ENCODE measurements around the gene SLC27A1. TPM values are rescaled to one million over a fixed set of nuclear protein-coding genes. Genes with fewer than 3 reads are reported as not detected.
"Not testable (repeated sequence)": the region's sequence is repeated elsewhere in the genome, so short reads cannot be mapped to it uniquely, and the experiment has no call there.

Gene SLC27A1
- total and polyA plus RNA-seq, 2 donors: 14.8 to 21.1 TPM

GRCh38 chr19:17486545-17487240 is 16.4 kb downstream of the SLC27A1 start:
- H3K36me3 ChIP-seq (ENCODE audit: insufficient read depth): no peaks in the 10 kb centered on the region
- H3K4me1 ChIP-seq (ENCODE audit: insufficient read depth): peaks cover 2% of the 10 kb centered on the region
- H3K27ac ChIP-seq (ENCODE audit: low read depth): no peak overlapping the region
- 95% methylated on average over 58 of the region's 58 CpGs for WGBS
- no peak for DNase-seq (ENCODE audit: extremely low spot score)
- H3K4me3 ChIP-seq (ENCODE audit: low read depth, low read length): no peak overlapping the region

GRCh38 chr19:17487284-17488121 is 17.2 kb downstream of the SLC27A1 start:
- H3K4me3 ChIP-seq (ENCODE audit: low read depth, low read length): no peak overlapping the region
- H3K4me1 ChIP-seq (ENCODE audit: insufficient read depth): peaks cover 2% of the 10 kb centered on the region
- H3K27ac ChIP-seq (ENCODE audit: low read depth): no peak overlapping the region
- no peak for DNase-seq (ENCODE audit: extremely low spot score)
- 74% methylated on average over 18 of the region's 18 CpGs for WGBS
- H3K36me3 ChIP-seq (ENCODE audit: insufficient read depth): no peaks in the 10 kb centered on the region

- Histone ChIP-seq H3K36me3 (ENCODE audit: insufficient read depth) (no peaks in the 10 kb centered on the region), H3K4me1 (ENCODE audit: insufficient read depth) (peaks cover 2% of the 10 kb centered on the region), H3K4me3 (ENCODE audit: low read depth, low read length) (no peak overlapping the region), H3K27ac (ENCODE audit: low read depth) (no peak overlapping the region)
- WGBS: 41% methylated on average over 31 of the region's 31 CpGs
- DNase-seq (ENCODE audit: extremely low spot score): no peak
Observed at GRCh38 chr19:17488593-17489391, 18.5 kb downstream of the SLC27A1 start.

GRCh38 chr19:17489392-17490030 is 19.2 kb downstream of the SLC27A1 start:
- 79% methylated on average over 9 of the region's 9 CpGs for WGBS
- no peaks in the 10 kb centered on the region for H3K36me3 ChIP-seq (ENCODE audit: insufficient read depth)

GRCh38 chr19:17490411-17490810 is 20.1 kb downstream of the SLC27A1 start:
- H3K4me1 ChIP-seq (ENCODE audit: insufficient read depth): no peaks in the 10 kb centered on the region
- H3K27ac ChIP-seq (ENCODE audit: low read depth): no peak overlapping the region
- H3K4me3 ChIP-seq (ENCODE audit: low read depth, low read length): no peak overlapping the region
- no peak for DNase-seq (ENCODE audit: extremely low spot score)
- H3K36me3 ChIP-seq (ENCODE audit: insufficient read depth): no peaks in the 10 kb centered on the region
- 65% methylated on average over 4 of the region's 4 CpGs for WGBS

More at GRCh38 chr19:17489392-17490030, 19.2 kb downstream of the SLC27A1 start:
- peaks cover 2% of the 10 kb centered on the region for H3K4me1 ChIP-seq (ENCODE audit: insufficient read depth)
- H3K4me3 ChIP-seq (ENCODE audit: low read depth, low read length): no peak overlapping the region
- H3K27ac ChIP-seq (ENCODE audit: low read depth): no peak overlapping the region
- DNase-seq (ENCODE audit: extremely low spot score): no peak

GRCh38 chr19:17491287-17491686 is 21.0 kb downstream of the SLC27A1 start:
- 86% methylated on average over 5 of the region's 5 CpGs for WGBS
- no peak overlapping the region for H3K27ac ChIP-seq (ENCODE audit: low read depth)
- no peaks in the 10 kb centered on the region for H3K4me1 ChIP-seq (ENCODE audit: insufficient read depth)
- H3K36me3 ChIP-seq (ENCODE audit: insufficient read depth): no peaks in the 10 kb centered on the region
- H3K4me3 ChIP-seq (ENCODE audit: low read depth, low read length): no peak overlapping the region
- DNase-seq (ENCODE audit: extremely low spot score): no peak

- 67% methylated on average over 9 of the region's 9 CpGs for WGBS
- Histone ChIP-seq H3K4me3 (ENCODE audit: low read depth, low read length) (no peak overlapping the region), H3K27ac (ENCODE audit: low read depth) (no peak overlapping the region), H3K4me1 (ENCODE audit: insufficient read depth) (no peaks in the 10 kb centered on the region), H3K36me3 (ENCODE audit: insufficient read depth) (no peaks in the 10 kb centered on the region)
- DNase-seq (ENCODE audit: extremely low spot score): no peak
Observed at GRCh38 chr19:17495639-17496296, 25.4 kb downstream of the SLC27A1 start.

GRCh38 chr19:17496337-17496997 is 26.1 kb downstream of the SLC27A1 start:
- H3K4me1 ChIP-seq (ENCODE audit: insufficient read depth): no peaks in the 10 kb centered on the region
- 47% methylated on average over 14 of the region's 14 CpGs for WGBS
- H3K27ac ChIP-seq (ENCODE audit: low read depth): no peak overlapping the region
- no peak for DNase-seq (ENCODE audit: extremely low spot score)
- no peak overlapping the region for H3K4me3 ChIP-seq (ENCODE audit: low read depth, low read length)
- H3K36me3 ChIP-seq (ENCODE audit: insufficient read depth): no peaks in the 10 kb centered on the region

GRCh38 chr19:17497149-17497798 is 26.9 kb downstream of the SLC27A1 start:
- H3K4me1 ChIP-seq (ENCODE audit: insufficient read depth): no peaks in the 10 kb centered on the region

GRCh38 chr19:17499025-17499424 is 28.7 kb downstream of the SLC27A1 start:
- not testable (repeated sequence) for H3K4me1 ChIP-seq (ENCODE audit: insufficient read depth); H3K36me3 ChIP-seq (ENCODE audit: insufficient read depth); H3K27ac ChIP-seq (ENCODE audit: low read depth); DNase-seq (ENCODE audit: extremely low spot score); H3K4me3 ChIP-seq (ENCODE audit: low read depth, low read length)
- 80% methylated on average over 12 of the region's 12 CpGs for WGBS

More at GRCh38 chr19:17497149-17497798, 26.9 kb downstream of the SLC27A1 start:
- Histone ChIP-seq H3K4me3 (ENCODE audit: low read depth, low read length) (no peak overlapping the region), H3K36me3 (ENCODE audit: insufficient read depth) (no peaks in the 10 kb centered on the region), H3K27ac (ENCODE audit: low read depth) (no peak overlapping the region)
- DNase-seq (ENCODE audit: extremely low spot score): no peak
- WGBS: 68% methylated on average over 41 of the region's 41 CpGs

GRCh38 chr19:17499648-17500446 is 29.5 kb downstream of the SLC27A1 start:
- WGBS: 63% methylated on average over 21 of the region's 21 CpGs
- Histone ChIP-seq H3K4me3 (ENCODE audit: low read depth, low read length) (no peak overlapping the region), H3K27ac (ENCODE audit: low read depth) (no peak overlapping the region), H3K36me3 (ENCODE audit: insufficient read depth) (no peaks in the 10 kb centered on the region), H3K4me1 (ENCODE audit: insufficient read depth) (no peaks in the 10 kb centered on the region)
- no peak for DNase-seq (ENCODE audit: extremely low spot score)

Data from urinary bladder (tissue), 4 donors.